GM12801 (cell line): ENCODE data around the gene KCNK13.

Experiments used
- TF ChIP-seq, protein P1 (sequence below): IDR thresholded peaks from one replicate; pipeline ENCODE4 v1.5.1; 2011; ENCODE audit warnings: control low read depth; ENCODE audit not compliant: insufficient read length; ENCODE audit errors: extremely low read depth

KCNK13 gene

DNA sequence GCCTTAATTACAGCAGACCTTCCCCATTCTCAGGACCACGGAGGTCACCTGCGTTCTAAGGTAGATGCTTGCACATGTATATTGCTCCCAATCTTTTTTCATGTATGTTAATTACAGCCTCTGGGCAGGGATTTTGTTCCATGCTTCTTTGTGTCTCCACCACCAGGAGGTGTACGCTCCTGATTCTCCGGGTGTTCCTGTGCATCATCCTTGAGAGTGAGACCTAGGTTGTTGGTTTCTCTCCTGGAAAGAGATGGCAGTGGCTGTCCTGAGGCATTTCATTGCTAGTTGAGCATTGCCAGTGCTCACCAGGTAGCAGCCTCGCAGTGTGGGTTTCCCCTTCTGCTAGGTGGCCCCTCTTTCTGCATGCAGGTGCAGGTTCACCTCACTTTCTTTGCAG lies 52.8 kb downstream of the KCNK13 start:
- TF ChIP-seq, protein P1, sequence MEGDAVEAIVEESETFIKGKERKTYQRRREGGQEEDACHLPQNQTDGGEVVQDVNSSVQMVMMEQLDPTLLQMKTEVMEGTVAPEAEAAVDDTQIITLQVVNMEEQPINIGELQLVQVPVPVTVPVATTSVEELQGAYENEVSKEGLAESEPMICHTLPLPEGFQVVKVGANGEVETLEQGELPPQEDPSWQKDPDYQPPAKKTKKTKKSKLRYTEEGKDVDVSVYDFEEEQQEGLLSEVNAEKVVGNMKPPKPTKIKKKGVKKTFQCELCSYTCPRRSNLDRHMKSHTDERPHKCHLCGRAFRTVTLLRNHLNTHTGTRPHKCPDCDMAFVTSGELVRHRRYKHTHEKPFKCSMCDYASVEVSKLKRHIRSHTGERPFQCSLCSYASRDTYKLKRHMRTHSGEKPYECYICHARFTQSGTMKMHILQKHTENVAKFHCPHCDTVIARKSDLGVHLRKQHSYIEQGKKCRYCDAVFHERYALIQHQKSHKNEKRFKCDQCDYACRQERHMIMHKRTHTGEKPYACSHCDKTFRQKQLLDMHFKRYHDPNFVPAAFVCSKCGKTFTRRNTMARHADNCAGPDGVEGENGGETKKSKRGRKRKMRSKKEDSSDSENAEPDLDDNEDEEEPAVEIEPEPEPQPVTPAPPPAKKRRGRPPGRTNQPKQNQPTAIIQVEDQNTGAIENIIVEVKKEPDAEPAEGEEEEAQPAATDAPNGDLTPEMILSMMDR = no peak

DNA sequence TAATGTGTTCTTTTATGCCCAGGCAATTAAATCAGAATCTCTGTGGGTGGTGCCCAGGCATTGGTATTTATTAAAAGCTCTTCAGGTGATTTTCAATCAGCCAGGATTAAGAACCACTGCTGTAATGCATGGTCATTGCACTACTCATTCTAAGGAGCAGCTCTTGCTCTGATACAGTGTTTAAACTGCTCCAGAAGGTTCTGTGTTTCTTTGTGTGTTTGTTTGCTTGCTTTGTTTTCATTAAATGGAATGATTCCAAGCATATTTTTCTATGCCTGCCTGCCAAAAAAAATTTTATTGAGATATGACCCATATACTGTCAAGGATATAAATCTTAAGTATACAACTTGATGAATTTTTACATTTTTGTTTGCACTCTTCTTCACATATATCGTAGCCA lies 54.0 kb downstream of the KCNK13 start:
- TF ChIP-seq, protein P1 = no peak

DNA sequence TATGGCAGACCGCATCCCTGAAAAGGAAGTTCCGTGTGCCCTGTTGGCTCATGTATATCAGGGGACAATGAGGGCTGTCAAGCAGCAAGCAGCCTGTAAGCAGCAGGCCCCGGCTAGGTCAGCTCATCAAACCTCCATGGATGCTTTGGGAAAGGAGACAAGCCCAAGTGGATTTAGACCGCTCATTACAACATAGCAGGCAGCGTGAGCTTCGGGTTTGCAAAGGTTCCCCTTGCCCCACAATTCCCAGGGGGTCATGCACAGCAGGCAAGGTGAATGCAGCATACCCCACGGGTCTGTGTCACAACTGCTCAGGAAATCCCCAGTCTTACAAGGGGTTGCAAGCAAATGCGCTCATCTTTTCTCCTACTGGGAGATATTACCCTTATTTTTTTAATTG lies 54.6 kb downstream of the KCNK13 start:
- TF ChIP-seq, protein P1 = no peak

DNA sequence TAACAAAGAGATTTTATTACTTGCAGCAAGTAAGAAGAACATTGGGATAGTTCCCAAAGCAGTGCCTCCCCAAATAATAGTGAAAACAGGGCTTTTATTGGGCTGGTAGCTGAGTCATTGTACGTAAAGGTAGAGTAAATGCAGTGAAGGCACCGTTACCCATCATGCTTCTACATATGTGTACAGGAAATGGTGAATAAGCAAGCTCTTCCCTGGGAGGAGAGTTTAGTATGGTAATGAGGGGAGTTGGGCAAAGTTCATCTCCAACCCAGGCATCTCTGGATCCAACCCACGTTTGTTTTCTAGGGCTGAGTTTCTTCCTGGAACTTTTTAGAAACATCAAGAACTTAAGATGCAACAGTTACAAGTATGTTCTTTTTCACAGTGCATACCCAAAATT lies 56.2 kb downstream of the KCNK13 start:
- TF ChIP-seq, protein P1 = no peak

DNA sequence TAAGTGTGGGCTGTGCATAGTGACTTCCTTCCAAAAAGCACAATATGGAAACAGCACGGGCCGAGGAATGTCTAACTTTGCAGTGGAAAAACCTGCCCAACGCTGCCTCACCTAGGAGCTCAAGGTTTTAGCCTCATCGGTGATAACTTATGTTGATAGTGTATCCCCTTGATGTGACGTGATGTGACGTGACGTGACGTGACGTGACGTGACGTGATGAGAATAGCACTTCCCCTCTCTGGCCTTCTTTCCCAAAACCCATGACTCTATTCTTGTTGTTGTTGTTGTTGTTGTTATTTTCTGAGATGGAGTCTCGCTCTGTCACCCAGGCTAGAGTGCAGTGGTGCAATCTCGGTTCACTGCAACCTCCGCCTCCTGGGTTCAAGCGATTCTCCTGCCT lies 64.5 kb downstream of the KCNK13 start:
- TF ChIP-seq, protein P1 = no peak

DNA sequence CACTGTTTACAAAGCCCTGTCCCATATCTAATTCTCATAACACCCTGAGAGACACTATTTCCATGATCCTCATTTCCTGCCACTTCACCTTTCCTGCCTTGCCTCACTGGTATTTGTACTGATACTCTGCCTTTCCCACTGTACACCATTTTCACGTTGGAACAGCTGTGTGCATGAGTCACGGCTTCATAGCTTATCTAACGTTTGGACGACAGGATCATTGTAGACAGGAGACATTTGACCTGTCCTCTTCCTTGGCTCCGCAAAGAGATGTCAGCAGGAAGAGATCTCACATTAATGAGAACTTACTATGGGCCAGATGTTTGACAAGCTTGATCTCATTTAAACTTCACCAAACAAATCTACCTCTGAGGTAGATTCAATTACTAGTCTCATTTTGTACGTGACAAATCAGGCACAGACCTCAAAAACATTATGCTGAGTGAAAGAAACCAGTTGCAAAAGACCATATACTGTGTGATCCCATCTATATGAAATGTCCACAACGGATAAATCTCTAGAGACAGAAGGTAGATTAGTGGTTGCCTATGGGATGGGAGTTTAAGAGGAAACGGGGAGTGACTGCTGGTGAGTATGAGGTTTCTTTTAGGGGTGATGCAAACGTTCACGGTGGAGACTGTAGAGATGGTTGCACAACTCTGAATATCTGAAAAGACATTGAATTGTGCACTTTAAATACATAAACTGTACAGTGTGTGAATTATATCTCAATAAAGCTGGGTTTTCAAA lies 71.2 kb downstream of the KCNK13 start:
- TF ChIP-seq, protein P1 = no peak

DNA sequence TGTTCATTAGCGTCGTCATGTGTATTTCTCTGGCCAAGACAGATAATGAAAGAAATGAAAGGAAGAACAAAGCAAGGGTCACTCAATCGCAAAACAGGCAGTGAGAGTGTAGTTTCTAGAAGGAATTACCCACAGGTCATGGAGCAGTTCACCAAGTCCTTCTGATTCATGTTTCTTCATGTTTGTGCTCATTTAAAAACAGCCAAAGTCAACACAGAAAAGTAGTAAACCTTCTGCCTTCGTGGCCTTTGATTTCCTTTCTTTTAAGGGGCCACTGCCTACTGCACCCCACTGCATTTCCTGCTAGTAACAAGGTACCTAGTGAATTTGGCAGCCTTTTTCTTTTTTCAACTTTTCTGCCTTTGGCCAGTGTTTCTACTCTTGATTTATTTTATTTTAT lies 75.1 kb downstream of the KCNK13 start:
- TF ChIP-seq, protein P1 = no peak
